Bronchial epithelial cell (primary cell): ENCODE measurements around the gene PRKACA. TPM values are rescaled to one million over a fixed set of nuclear protein-coding genes. Genes with fewer than 3 reads are reported as not detected.

ENCODE experiments used
- DNase-seq: peaks from one replicate; pipeline ENCODE4 v3.0.0-alpha.2; 2010; ENCODE audit warnings: low read depth
- FAIRE-seq: peaks from 2 replicates; lab custom pipeline; 2011; peaks lifted over from hg19 to GRCh38; lab: Jason Lieb, UNC
- H3K27me3 ChIP-seq: 2 replicates; pipeline ENCODE4 v1.5.1; 2011; ENCODE audit warnings: low read length; ENCODE audit not compliant: control insufficient read depth, insufficient read depth
- H3K36me3 ChIP-seq: 2 replicates; pipeline ENCODE4 v1.5.1; 2011; ENCODE audit warnings: low read length; ENCODE audit not compliant: control insufficient read depth, insufficient read depth
- H3K4me3 ChIP-seq: 2 replicates; pipeline ENCODE4 v1.5.1; 2011; ENCODE audit warnings: mild to moderate bottlenecking, low read depth, low read length, control low read depth
- CTCF ChIP-seq: IDR thresholded peaks from 2 replicates; pipeline ENCODE4 v1.5.1; 2011; ENCODE audit warnings: mild to moderate bottlenecking, moderate library complexity, low read length, control low read depth, inconsistent platforms; ENCODE audit not compliant: insufficient read depth, severe bottlenecking
- total RNA-seq: library from RNA; depleted of rRNA; stranded (reverse); fragments of >200 nt; gene quantifications from 2 replicates; pipeline ENCODE4 v1.2.1, GENCODE V29; 2014

The PRKACA gene
- total RNA-seq, 1 donor from 2014 or later = 13.7 TPM

GRCh38 chr19:14107581-14108461 is 9.7 kb downstream of the PRKACA start:
- Histone ChIP-seq H3K27me3 (no peaks in the 10 kb centered on the region), H3K36me3 (peaks cover 7% of the 10 kb centered on the region), H3K4me3 (no peak overlapping the region)
- DNase-seq = peak; percentile 18
- TF ChIP-seq CTCF = no peak
- no peak for FAIRE-seq

GRCh38 chr19:14106840-14107239 is 10.7 kb downstream of the PRKACA start:
- DNase-seq (no peak), FAIRE-seq (no peak)
- Histone ChIP-seq H3K4me3 (no peak overlapping the region), H3K27me3 (no peaks in the 10 kb centered on the region), H3K36me3 (peaks cover 7% of the 10 kb centered on the region)
- TF ChIP-seq CTCF = no peak

- DNase-seq = no peak
- Histone ChIP-seq H3K27me3 (no peaks in the 10 kb centered on the region), H3K4me3 (no peak overlapping the region), H3K36me3 (peaks cover 10% of the 10 kb centered on the region)
- no peak for FAIRE-seq
- TF ChIP-seq CTCF = no peak
Observed at GRCh38 chr19:14105680-14106079, 11.9 kb downstream of the PRKACA start.

- DNase-seq = no peak
- Histone ChIP-seq H3K4me3 (no peak overlapping the region), H3K36me3 (peaks cover 10% of the 10 kb centered on the region), H3K27me3 (no peaks in the 10 kb centered on the region)
- TF ChIP-seq CTCF = no peak
- no peak for FAIRE-seq
Observed at GRCh38 chr19:14103310-14103709, 14.3 kb downstream of the PRKACA start.

- FAIRE-seq (no peak), DNase-seq (no peak)
- no peaks in the 10 kb centered on the region for H3K27me3 ChIP-seq
- TF ChIP-seq CTCF = no peak
- peaks cover 10% of the 10 kb centered on the region for H3K36me3 ChIP-seq
- H3K4me3 ChIP-seq = no peak overlapping the region
Observed at GRCh38 chr19:14102756-14103155, 14.8 kb downstream of the PRKACA start.
